Ecto neural progenitor cell (in vitro differentiated cells): ENCODE data around the gene TCF7L1.
A peak's percentile ranks its signal among the peaks of the same experiment; 100 is the strongest.
"Not testable (repeated sequence)": the region's sequence is repeated elsewhere in the genome, so short reads cannot be mapped to it uniquely, and the experiment has no call there.

Experiments
- DNase-seq: peaks from one replicate; pipeline ENCODE4 v3.0.0-alpha.2; 2018; ENCODE audit warnings: low spot score

TCF7L1 gene

GRCh38 chr2:85132397-85132796, 795 bp upstream of the TCF7L1 start:
- no peak for DNase-seq

GRCh38 chr2:85133751-85134254, 611 bp downstream of the TCF7L1 start:
- peak; percentile 75 for DNase-seq

- peak; percentile 75 for DNase-seq
Observed at GRCh38 chr2:85134255-85134895, 1.2 kb downstream of the TCF7L1 start.

GRCh38 chr2:85134896-85135659, 1.9 kb downstream of the TCF7L1 start:
- DNase-seq, result peak; percentile 61

GRCh38 chr2:85135660-85135914, 2.4 kb downstream of the TCF7L1 start:
- no peak for DNase-seq

GRCh38 chr2:85137156-85137555, 4.0 kb downstream of the TCF7L1 start:
- no peak for DNase-seq

GRCh38 chr2:85143463-85144082, 10.4 kb downstream of the TCF7L1 start:
- DNase-seq, result no peak

- DNase-seq, result no peak
Observed at GRCh38 chr2:85145116-85145820, 12.1 kb downstream of the TCF7L1 start.

GRCh38 chr2:85148190-85148589, 15.0 kb downstream of the TCF7L1 start:
- no peak for DNase-seq

GRCh38 chr2:85151026-85151425, 17.8 kb downstream of the TCF7L1 start:
- no peak for DNase-seq

- no peak for DNase-seq
Observed at GRCh38 chr2:85152895-85153294, 19.7 kb downstream of the TCF7L1 start.

- no peak for DNase-seq
Observed at GRCh38 chr2:85154048-85154753, 21.0 kb downstream of the TCF7L1 start.

- not testable (repeated sequence) for DNase-seq
Observed at GRCh38 chr2:85155082-85155481, 21.9 kb downstream of the TCF7L1 start.

- DNase-seq, result no peak
Observed at GRCh38 chr2:85156153-85156552, 23.0 kb downstream of the TCF7L1 start.

GRCh38 chr2:85156619-85157018, 23.4 kb downstream of the TCF7L1 start:
- no peak for DNase-seq

GRCh38 chr2:85157345-85157744, 24.2 kb downstream of the TCF7L1 start:
- no peak for DNase-seq

- DNase-seq, result no peak
Observed at GRCh38 chr2:85158559-85159273, 25.5 kb downstream of the TCF7L1 start.

GRCh38 chr2:85159589-85159988, 26.4 kb downstream of the TCF7L1 start:
- no peak for DNase-seq

- DNase-seq, result no peak
Observed at GRCh38 chr2:85160966-85161960, 28.1 kb downstream of the TCF7L1 start.

GRCh38 chr2:85162746-85163301, 29.6 kb downstream of the TCF7L1 start:
- DNase-seq, result no peak
